H1 (cell line): ENCODE measurements around the gene ICOSLG. TPM values are rescaled to one million over a fixed set of nuclear protein-coding genes. Genes with fewer than 3 reads are reported as not detected.

ENCODE experiments used
- CTCF ChIA-PET: fragments of 300-600 bp; sonication (Branson Sonifier 250); formaldehyde crosslinking; loops from one replicate; lab custom pipeline; 2021; ENCODE audit not compliant: partially characterized antibody; lab: Charles Lee
- POLR2A ChIA-PET: fragments of 300-600 bp; sonication (Branson Sonifier 250); formaldehyde crosslinking; loops from one replicate; lab custom pipeline; 2021; ENCODE audit warnings: inconsistent platforms; ENCODE audit not compliant: partially characterized antibody; lab: Charles Lee
- DNase-seq, 2 experiments: peaks; one replicate each; pipeline versions ENCODE4 v3.0.0 to v3.0.0-alpha.2; 2010 to 2022; ENCODE audit warnings: low spot score in 2 of 2, low read depth in 1 of 2, mixed read lengths in 1 of 2
- FAIRE-seq: peaks from 2 replicates; lab custom pipeline; 2011; peaks lifted over from hg19 to GRCh38; lab: Jason Lieb, UNC
- H2AFZ ChIP-seq: 2 replicates; pipeline ENCODE4 v1.8.1; 2012; ENCODE audit warnings: low read length, inconsistent platforms
- H2AK5ac ChIP-seq: 2 replicates; pipeline ENCODE4 v1.6.1; 2013; ENCODE audit warnings: low read depth, low read length
- H2BK120ac ChIP-seq: replicated peaks from 2 replicates; pipeline ENCODE3; 2013; ENCODE audit warnings: low read depth, low read length, inconsistent platforms
- H2BK12ac ChIP-seq: 2 replicates; pipeline ENCODE4 v1.6.1; 2013; ENCODE audit warnings: low read depth, low read length
- H2BK15ac ChIP-seq: 2 replicates; pipeline ENCODE4 v1.6.1; 2013; ENCODE audit warnings: low read length
- H2BK20ac ChIP-seq: 2 replicates; pipeline ENCODE4 v1.6.1; 2013; ENCODE audit warnings: low read length
- H2BK5ac ChIP-seq: 2 replicates; pipeline ENCODE4 v1.6.1; 2013; ENCODE audit warnings: low read depth, low read length
- H3K14ac ChIP-seq: 2 replicates; pipeline ENCODE4 v1.6.1; 2013; ENCODE audit warnings: inconsistent platforms; ENCODE audit not compliant: insufficient read length
- H3K18ac ChIP-seq: 2 replicates; pipeline ENCODE4 v1.6.1; 2013; ENCODE audit warnings: low read length; ENCODE audit errors: extremely low read depth
- H3K23ac ChIP-seq: 2 replicates; pipeline ENCODE4 v1.6.1; 2013; ENCODE audit warnings: inconsistent platforms; ENCODE audit not compliant: insufficient read length
- H3K23me2 ChIP-seq: 2 replicates; pipeline ENCODE4 v1.6.1; 2013; ENCODE audit warnings: low read depth, low read length
- H3K27ac ChIP-seq: 2 replicates; pipeline ENCODE4 v1.6.1; 2011; ENCODE audit warnings: low read depth, low read length, inconsistent platforms
- H3K27me3 ChIP-seq, 4 experiments: replicated peaks in 1 of 4; 1 replicate in 1 of 4; 2 replicates in 3 of 4; pipeline versions ENCODE4 v1.6.1 to v1.8.1; 2011 to 2013; ENCODE audit warnings: low read length in 3 of 4, mild to moderate bottlenecking in 3 of 4, inconsistent platforms in 2 of 4, mixed read lengths in 2 of 4, moderate library complexity in 1 of 4; ENCODE audit not compliant: control insufficient read depth in 3 of 4, insufficient read depth in 3 of 4; ENCODE audit errors: extremely low read depth in 1 of 4
- H3K36me3 ChIP-seq, 4 experiments: 2 replicates each; pipeline versions ENCODE4 v1.6.1 to v1.8.1; 2011 to 2013; ENCODE audit warnings: mild to moderate bottlenecking in 4 of 4, low read length in 3 of 4, moderate library complexity in 2 of 4, control low read depth in 1 of 4, inconsistent platforms in 1 of 4; ENCODE audit not compliant: insufficient read depth in 4 of 4, control insufficient read depth in 2 of 4
- H3K4ac ChIP-seq: replicated peaks from 2 replicates; pipeline ENCODE3; 2013; ENCODE audit warnings: low read length, low read depth, mixed read lengths, inconsistent platforms; ENCODE audit not compliant: insufficient read length
- H3K4me1 ChIP-seq, 4 experiments: replicated peaks in 1 of 4; 1 replicate in 1 of 4; 2 replicates in 3 of 4; pipeline versions ENCODE4 v1.6.1 to v1.8.1; 2011 to 2013; ENCODE audit warnings: low read length in 3 of 4, inconsistent platforms in 2 of 4, mixed read lengths in 1 of 4; ENCODE audit not compliant: insufficient read depth in 4 of 4, control insufficient read depth in 3 of 4
- H3K4me2 ChIP-seq, 2 experiments: 2 replicates each; pipeline versions ENCODE4 v1.6.1 to v1.8.1; 2011 to 2013; ENCODE audit warnings: low read depth in 2 of 2, low read length in 2 of 2, control low read depth in 1 of 2, inconsistent platforms in 1 of 2, mild to moderate bottlenecking in 1 of 2; ENCODE audit not compliant: insufficient read depth in 1 of 2
- H3K4me3 ChIP-seq, 4 experiments: fragments of 200-600, 300-600 bp in 1 of 4; sonication (generic), shearing (Covaris generic), sonication (Bioruptor Twin) in 1 of 4; 2 replicates each; pipeline versions ENCODE4 v1.5.1 to v1.8.1; 2011 to 2016; ENCODE audit warnings: low read length in 4 of 4, low read depth in 3 of 4, control low read depth in 2 of 4, inconsistent platforms in 2 of 4, mild to moderate bottlenecking in 2 of 4, mixed read lengths in 1 of 4, moderate library complexity in 1 of 4; ENCODE audit not compliant: insufficient read depth in 2 of 4; ENCODE audit errors: extremely low read depth in 1 of 4
- H3K56ac ChIP-seq: replicated peaks from 2 replicates; pipeline ENCODE3; 2013; ENCODE audit warnings: low read depth, mild to moderate bottlenecking, mixed read lengths, low read length, inconsistent platforms; ENCODE audit not compliant: insufficient read length
- H3K79me1 ChIP-seq: 2 replicates; pipeline ENCODE4 v1.6.1; 2013; ENCODE audit warnings: low read depth, low read length, control low read depth
- H3K79me2 ChIP-seq, 2 experiments: 2 replicates each; pipeline versions ENCODE4 v1.6.1 to v1.8.1; 2012 to 2013; ENCODE audit warnings: low read length in 2 of 2, mild to moderate bottlenecking in 2 of 2, inconsistent platforms in 1 of 2; ENCODE audit not compliant: insufficient read depth in 2 of 2, control insufficient read depth in 1 of 2
- H3K9ac ChIP-seq, 4 experiments: replicated peaks in 1 of 4; 1 replicate in 1 of 4; 2 replicates in 3 of 4; pipeline versions ENCODE4 v1.6.1 to v1.8.1; 2011 to 2013; ENCODE audit warnings: low read depth in 3 of 4, low read length in 3 of 4, control low read depth in 2 of 4, mild to moderate bottlenecking in 2 of 4, moderate library complexity in 2 of 4, inconsistent platforms in 1 of 4; ENCODE audit errors: extremely low read depth in 1 of 4
- H3K9me3 ChIP-seq, 2 experiments: 2 replicates each; pipeline versions ENCODE4 v1.6.1 to v1.8.1; 2012 to 2013; ENCODE audit warnings: mild to moderate bottlenecking in 2 of 2, moderate library complexity in 2 of 2, control low read depth in 1 of 2, inconsistent platforms in 1 of 2, low read depth in 1 of 2, low read length in 1 of 2, mixed read lengths in 1 of 2; ENCODE audit not compliant: insufficient read depth in 2 of 2
- H4K20me1 ChIP-seq, 2 experiments: replicated peaks in 1 of 2; 2 replicates each; pipeline versions ENCODE3 to v1.8.1; 2011 to 2013; ENCODE audit warnings: inconsistent platforms in 2 of 2, low read length in 2 of 2, mild to moderate bottlenecking in 1 of 2; ENCODE audit not compliant: insufficient read depth in 2 of 2, control insufficient read depth in 1 of 2
- H4K5ac ChIP-seq: 2 replicates; pipeline ENCODE4 v1.6.1; 2013; ENCODE audit warnings: low read length, low read depth, mixed read lengths, inconsistent platforms; ENCODE audit not compliant: insufficient read length
- H4K8ac ChIP-seq: 2 replicates; pipeline ENCODE4 v1.8.0; 2013; ENCODE audit warnings: mild to moderate bottlenecking, moderate library complexity, low read length, inconsistent platforms; ENCODE audit not compliant: insufficient read depth; ENCODE audit errors: extremely low read depth
- H4K91ac ChIP-seq: replicated peaks from 2 replicates; pipeline ENCODE3; 2013; ENCODE audit warnings: low read length, mixed read lengths, inconsistent platforms; ENCODE audit not compliant: insufficient read length
- CBX8 ChIP-seq: fragments of 300-800, 300-1000 bp; sonication (generic); IDR thresholded peaks from 2 replicates; pipeline ENCODE4 v1.7.1; 2016; ENCODE audit warnings: low read depth, low read length, borderline replicate concordance
- GABPA ChIP-seq: IDR thresholded peaks from 2 replicates; pipeline ENCODE4 v1.6.1; 2011; ENCODE audit warnings: mild to moderate bottlenecking, low read length, moderate library complexity, borderline replicate concordance; ENCODE audit not compliant: insufficient read depth
- GTF2F1 ChIP-seq: IDR thresholded peaks from 2 replicates; pipeline ENCODE4 v1.6.1; 2012; ENCODE audit warnings: low read depth, low read length, improper control_type of control experiment, borderline replicate concordance
- HDAC6 ChIP-seq: IDR thresholded peaks from one replicate; pipeline ENCODE4 v1.7.1; 2012; ENCODE audit warnings: low read depth, mild to moderate bottlenecking, inconsistent platforms, low read length, moderate library complexity
- JUN ChIP-seq: IDR thresholded peaks from 2 replicates; pipeline ENCODE4 v1.6.1; 2011; ENCODE audit warnings: low read depth, mild to moderate bottlenecking, improper control_type of control experiment, low read length
- JUND ChIP-seq: IDR thresholded peaks from 2 replicates; pipeline ENCODE4 v1.6.1; 2011; ENCODE audit warnings: mild to moderate bottlenecking, improper control_type of control experiment, low read length
- KDM1A ChIP-seq: fragments of 200-600, 300-600 bp; sonication (generic); IDR thresholded peaks from 2 replicates; pipeline ENCODE4 v1.7.1; 2016; ENCODE audit warnings: mild to moderate bottlenecking, low read length, borderline replicate concordance
- MAX ChIP-seq: IDR thresholded peaks from 2 replicates; pipeline ENCODE4 v1.6.1; 2012; ENCODE audit warnings: inconsistent platforms
- RAD21 ChIP-seq, 2 experiments: IDR thresholded peaks in 1 of 2; conservative IDR thresholded peaks in 1 of 2; 2 replicates each; pipeline ENCODE4 v1.6.1; 2011; ENCODE audit warnings: low read depth in 2 of 2, low read length in 2 of 2, improper control_type of control experiment in 1 of 2, inconsistent platforms in 1 of 2, mild to moderate bottlenecking in 1 of 2, moderate library complexity in 1 of 2
- TEAD4 ChIP-seq: IDR thresholded peaks from 2 replicates; pipeline ENCODE4 v1.6.1; 2012; ENCODE audit warnings: low read depth, low read length, inconsistent platforms, mixed read lengths
- USF2 ChIP-seq: IDR thresholded peaks from 2 replicates; pipeline ENCODE4 v1.6.1; 2011; ENCODE audit warnings: low read length, improper control_type of control experiment
- ZNF274 ChIP-seq: IDR thresholded peaks from 2 replicates; pipeline ENCODE4 v1.7.0; 2012; ENCODE audit warnings: low read length, borderline replicate concordance; ENCODE audit errors: extremely low read depth
- WGBS, 2 experiments: shearing (Covaris generic) in 1 of 2; methylation state at CpG; one replicate each; pipeline versions ENCODE4 v1.1.6 to v1.1.7; 2013 to 2015; ENCODE audit warnings: low lambda C conversion rate in 2 of 2, mixed read lengths in 2 of 2, inconsistent platforms in 1 of 2, low coverage in 1 of 2, missing lambda C conversion rate in 1 of 2; ENCODE audit not compliant: insufficient replicate concordance in 2 of 2, insufficient coverage in 1 of 2, insufficient read length in 1 of 2; ENCODE audit errors: extremely low coverage in 1 of 2, missing lambda C conversion rate in 1 of 2; 5-methylcytosine and 5-hydroxymethylcytosine counted together
- polyA plus RNA-seq, 7 experiments: library from polyadenylated mRNA; depleted of rRNA in 3 of 7; stranded (reverse) in 5 of 7; unstranded in 2 of 7; fragments of >200 nt in 5 of 7; fragments of 200-250 nt in 2 of 7; gene quantifications; 1 replicate in 5 of 7; 2 replicates in 1 of 7; 4 replicates in 1 of 7; pipeline versions ENCODE4 v1.2.1 to v1.2.3, GENCODE V29; 2011 to 2013; ENCODE audit warnings: missing spikeins in 2 of 7, mixed read lengths in 2 of 7
- total RNA-seq: library from RNA; stranded (reverse); fragmentation: NEBNext Ultra II Directional; extraction: Animal tissue kit (Norgen Biotek cat#: 25700); gene quantifications from 2 replicates; pipeline ENCODE4 v1.2.1, GENCODE V29; 2021

The ICOSLG gene
- total and polyA plus RNA-seq, 2 of the 8 experiments (the other 6 are each of a cell fraction or from before 2014, with no cell fraction given): 2.3 to 5.5 TPM

- 84% methylated on average over 21 of the region's 24 CpGs; no CpG with 5 or more reads in 1 of the 2 experiments for WGBS, 2 experiments
- H3K9me3 ChIP-seq: no peaks in the 10 kb centered on the region
- POLR2A ChIA-PET: no interaction called here
- no peak for TF ChIP-seq ZNF274
- TF ChIP-seq GTF2F1: no peak
- TF ChIP-seq CBX8: no peak
- no peak for TF ChIP-seq KDM1A
- no peak for TF ChIP-seq JUND
- no peak for TF ChIP-seq GABPA
- no peak for TF ChIP-seq MAX
- TF ChIP-seq RAD21 (IDR thresholded peaks at IDR 0.05 in 1 of 2, conservative IDR thresholded peaks at IDR 0.05 in 1 of 2; ENCODE audit: low read depth in 2 of 2, low read length in 2 of 2): no peak
- TF ChIP-seq TEAD4: no peak
- TF ChIP-seq JUN: no peak
- no peak for TF ChIP-seq HDAC6
- no peak for TF ChIP-seq USF2
These were observed 48.8 kb upstream of the ICOSLG start for GRCh38 chr21:44289381-44290010.

More at GRCh38 chr21:44289381-44290010, 48.8 kb upstream of the ICOSLG start:
- Histone ChIP-seq H3K27ac (no peak overlapping the region), H2BK12ac (no peak overlapping the region), H3K23ac (no peak overlapping the region), H3K18ac (no peak overlapping the region), H3K27me3 (peaks cover 0 to 23% (median 16%) of the 10 kb centered on the region in 4 experiments; a peak in 5 of 7 replicates), H2AK5ac (no peak overlapping the region), H3K9ac (no peak overlapping the region), H3K4me1 (peaks cover 0 to 11% (median 5%) of the 10 kb centered on the region in 4 experiments; a peak in 5 of 7 replicates), H3K36me3 (no peaks in the 10 kb centered on the region), H3K23me2 (no peaks in the 10 kb centered on the region; the same call in 1 of the 2 replicates), H4K5ac (no peak overlapping the region), H3K79me2 (no peaks in the 10 kb centered on the region), H4K91ac (no peak overlapping the region), H3K4me3 (no peak overlapping the region), H4K8ac (no peak overlapping the region), H2BK15ac (no peak overlapping the region), H2AFZ (no peak overlapping the region), H3K4ac (no peak overlapping the region), H3K56ac (no peak overlapping the region), H3K4me2 (no peak overlapping the region), H3K14ac (no peak overlapping the region), H2BK20ac (no peak overlapping the region), H2BK5ac (no peak overlapping the region), H2BK120ac (no peak overlapping the region), H3K79me1 (no peaks in the 10 kb centered on the region), H4K20me1 (no peaks in the 10 kb centered on the region)
- CTCF ChIA-PET: no interaction called here
- DNase-seq (no peak), FAIRE-seq (no peak)
